HL-60/S4 treated with retinoic acid at 250 ng/mL for 4 days and 3 days (cell line): ENCODE data around the gene PDE11A.
"Not testable (repeated sequence)": the region's sequence is repeated elsewhere in the genome, so short reads cannot be mapped to it uniquely, and the experiment has no call there.

Experiments
- in situ Hi-C: fragments of 300-500 bp; cut with MboI; formaldehyde crosslinking; loops from 2 replicates; pipeline ENCODE4 v1.7.0; 2022; ENCODE audit warnings: low sequenced_read_pairs

The PDE11A gene

GRCh38 chr2:178072383-178073301 lies at the start of gene PDE11A:
Gene PDE11A (minus strand): TSS chr2:178072777. CDS start chr2:178072437, 340 bp downstream.
- in situ Hi-C loops = no loop called here

- in situ Hi-C loops = no loop called here
Measured at GRCh38 chr2:178119179-178119922, 46.8 kb upstream of the PDE11A start.

GRCh38 chr2:178117725-178118124 lies 45.1 kb upstream of the PDE11A start:
- in situ Hi-C loops = no loop called here

GRCh38 chr2:178115271-178115670 lies 42.7 kb upstream of the PDE11A start:
- in situ Hi-C loops = no loop called here

- in situ Hi-C loops = no loop called here
Measured at GRCh38 chr2:178114462-178114861, 41.9 kb upstream of the PDE11A start.

GRCh38 chr2:178112202-178113152 lies 39.9 kb upstream of the PDE11A start, which contains the start of gene RBM45:
Gene RBM45 (plus strand): TSS chr2:178112437. CDS start chr2:178112547, 110 bp downstream.
- in situ Hi-C loops = no loop called here

GRCh38 chr2:178111743-178112142 lies 39.2 kb upstream of the PDE11A start:
- in situ Hi-C loops = no loop called here

- in situ Hi-C loops = no loop called here
Measured at GRCh38 chr2:178110681-178111080, 38.1 kb upstream of the PDE11A start.

GRCh38 chr2:178109813-178110212 lies 37.2 kb upstream of the PDE11A start:
- in situ Hi-C loops = no loop called here

- in situ Hi-C loops = no loop called here
Measured at GRCh38 chr2:178108176-178108575, 35.6 kb upstream of the PDE11A start.

- in situ Hi-C loops = no loop called here
Measured at GRCh38 chr2:178106053-178106452, 33.5 kb upstream of the PDE11A start.

- in situ Hi-C loops = no loop called here
Measured at GRCh38 chr2:178105566-178105965, 33.0 kb upstream of the PDE11A start.

GRCh38 chr2:178101321-178102079 lies 28.9 kb upstream of the PDE11A start:
- in situ Hi-C loops = no loop called here

GRCh38 chr2:178093471-178093870 lies 20.9 kb upstream of the PDE11A start:
- in situ Hi-C loops = no loop called here

- in situ Hi-C loops = no loop called here
Measured at GRCh38 chr2:178088774-178089270, 16.2 kb upstream of the PDE11A start.

- in situ Hi-C loops = no loop called here
Measured at GRCh38 chr2:178084273-178084672, 11.7 kb upstream of the PDE11A start.

GRCh38 chr2:178082408-178083045 lies 9.9 kb upstream of the PDE11A start:
- in situ Hi-C loops = no loop called here

GRCh38 chr2:178079279-178079678 lies 6.7 kb upstream of the PDE11A start:
- in situ Hi-C loops = not testable (repeated sequence)

GRCh38 chr2:178076130-178076529 lies 3.6 kb upstream of the PDE11A start:
- in situ Hi-C loops = no loop called here
